ENCODE data around the gene BAX. TPM values are rescaled to one million over a fixed set of nuclear protein-coding genes. Genes with fewer than 3 reads are reported as not detected.

Gene BAX
- total and polyA plus RNA-seq, 9 of the 15 experiments (the other 6 are each of a cell fraction or from before 2014, with no cell fraction given), result 3.2 to 95.4 (median 44.5) TPM

- TF ChIP-seq ZNF609 (CRISPR knock-in tag; IDR thresholded peaks at IDR 0.05; ENCODE audit: borderline replicate concordance), result no peak
- no peak for TF ChIP-seq TRIM25 (IDR thresholded peaks at IDR 0.05; ENCODE audit: borderline replicate concordance)
- TF ChIP-seq ZNF316 (IDR thresholded peaks at IDR 0.05), result no peak
- TF ChIP-seq TFAM (CRISPR knock-in tag; conservative IDR thresholded peaks at IDR 0.05), result no peak
- TF ChIP-seq POLR2B (IDR thresholded peaks at IDR 0.05; ENCODE audit: low read depth, partially characterized antibody), result peak; percentile 94
- no peak for TF ChIP-seq HIVEP1 (CRISPR knock-in tag; IDR thresholded peaks at IDR 0.05)
- peak in 1 of 2 experiments; percentile 35 for TF ChIP-seq E2F6 (IDR thresholded peaks at IDR 0.05; ENCODE audit: borderline replicate concordance in 1 of 2, extremely low read depth in 1 of 2, insufficient read depth in 1 of 2, insufficient read length in 1 of 2, low read depth in 1 of 2, low read length in 1 of 2, poor library complexity in 1 of 2, severe bottlenecking in 1 of 2)
- no peak for TF ChIP-seq ZNF512 (tag; IDR thresholded peaks at IDR 0.05)
- TF ChIP-seq DIDO1 (tag; IDR thresholded peaks at IDR 0.05; ENCODE audit: low read depth), result no peak
- TF ChIP-seq GATA2 (CRISPR knock-in tag; IDR thresholded peaks at IDR 0.05), result no peak
- no peak for TF ChIP-seq FOXO4 (CRISPR knock-in tag; IDR thresholded peaks at IDR 0.05)
- no peak for TF ChIP-seq BCL6 (CRISPR knock-in tag; IDR thresholded peaks at IDR 0.05)
- peak; percentile 95 to 96 for TF ChIP-seq MAZ (CRISPR knock-in tag; conservative IDR thresholded peaks at IDR 0.05 in 1 of 2, IDR thresholded peaks at IDR 0.05 in 1 of 2)
Observed at GRCh38 chr19:48993175-48994034, 38.7 kb downstream of the BAX start, which contains the start of the genes GYS1 and RUVBL2 (continued).
